Measurements from ENCODE around the gene CREB3L4.

The CREB3L4 gene

GRCh38 chr1:153922076-153922971 lies 45.4 kb upstream of the CREB3L4 start (continued):
- TF ChIP-seq ZNF26 (tag by site-specific recombination; IDR thresholded peaks at IDR 0.05) (no peak), ZFHX2 (tag by site-specific recombination; conservative IDR thresholded peaks at IDR 0.05) (peak; percentile 51), KLF10 (tag by site-specific recombination; IDR thresholded peaks at IDR 0.05) (no peak), ZNF24 (tag by site-specific recombination; IDR thresholded peaks at IDR 0.05) (no peak), ZNF747 (tag by site-specific recombination; IDR thresholded peaks at IDR 0.05) (no peak), PRDM4 (tag by site-specific recombination; IDR thresholded peaks at IDR 0.05) (no peak), REST (tag by site-specific recombination; IDR thresholded peaks at IDR 0.05) (no peak), IKZF3 (tag by site-specific recombination; IDR thresholded peaks at IDR 0.05) (0 out of 2 replicates have a peak, but pooled peaks have one; percentile 51), ZNF76 (tag by site-specific recombination; IDR thresholded peaks at IDR 0.05; ENCODE audit: borderline replicate concordance, low read depth) (peak; percentile 62; the same call in 1 of the 2 replicates), TSHZ1 (tag by site-specific recombination; IDR thresholded peaks at IDR 0.05; ENCODE audit: borderline replicate concordance) (no peak), ZBTB44 (tag by site-specific recombination; IDR thresholded peaks at IDR 0.05) (no peak), ZNF362 (tag by site-specific recombination; IDR thresholded peaks at IDR 0.05) (no peak), KLF7 (tag by site-specific recombination; IDR thresholded peaks at IDR 0.05; ENCODE audit: borderline replicate concordance) (peak; percentile 19; the same call in 1 of the 2 replicates), ZNF830 (tag by site-specific recombination; IDR thresholded peaks at IDR 0.05; ENCODE audit: low read depth) (no peak), MEIS1 (CRISPR knock-in tag; IDR thresholded peaks at IDR 0.05; ENCODE audit: borderline replicate concordance) (no peak), SP3 (tag by site-specific recombination; IDR thresholded peaks at IDR 0.05) (no peak), ZNF404 (tag by site-specific recombination; IDR thresholded peaks at IDR 0.05) (no peak)

All from HEK293 (cell line).